ENCODE measurements around the gene DUT. TPM values are rescaled to one million over a fixed set of nuclear protein-coding genes. Genes with fewer than 3 reads are reported as not detected.

The DUT gene
- total and polyA plus RNA-seq, 2 of the 8 experiments (the other 6 are each of a cell fraction or from before 2014, with no cell fraction given) = 71.5 to 246 TPM

DNA sequence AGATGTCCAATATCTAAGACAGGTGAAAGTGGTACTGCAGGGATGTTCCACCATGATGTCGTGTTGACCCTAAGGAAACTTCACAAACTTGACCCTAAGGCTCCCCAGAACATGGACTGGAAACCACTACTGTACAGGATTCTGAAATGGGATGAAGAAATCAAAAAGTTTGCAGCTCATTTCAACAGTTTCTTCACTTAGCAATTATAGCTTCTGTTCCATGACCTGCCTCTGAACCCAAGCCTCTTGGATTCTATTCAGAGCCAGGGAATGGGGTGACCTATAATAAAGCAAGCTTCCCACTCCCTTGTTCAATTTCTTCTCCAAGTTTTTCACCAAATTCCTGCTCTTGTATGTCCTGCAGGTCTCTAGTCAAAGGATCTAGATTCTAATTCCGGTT lies 40.7 kb downstream of the DUT start (continued):
- no peak for TF ChIP-seq SAP30 (IDR thresholded peaks at IDR 0.05; ENCODE audit: insufficient read depth, insufficient replicate concordance, low read length)

Data from H1 (cell line).